Immature natural killer cell (primary cell): ENCODE data around the gene WFDC1. TPM values are rescaled to one million over a fixed set of nuclear protein-coding genes. Genes with fewer than 3 reads are reported as not detected.

ENCODE experiments used
- DNase-seq, 3 donors: peaks; one replicate each; pipeline ENCODE4 v3.0.0; 2022; ENCODE audit warnings: mixed read lengths in 1 of 3
- H3K27ac Mint-ChIP-seq, 6 donors: one replicate each; pipeline ENCODE4 v1.8.0; 2020; ENCODE audit warnings: mixed read lengths in 6 of 6, mild to moderate bottlenecking in 5 of 6, inconsistent platforms in 4 of 6, moderate library complexity in 3 of 6
- H3K27me3 Mint-ChIP-seq, 3 donors: one replicate each; pipeline ENCODE4 v1.8.0; 2020 to 2021; ENCODE audit warnings: low read depth in 3 of 3, mild to moderate bottlenecking in 3 of 3, mixed read lengths in 3 of 3, moderate library complexity in 3 of 3, inconsistent platforms in 1 of 3
- H3K36me3 Mint-ChIP-seq, 3 donors: one replicate each; pipeline ENCODE4 v1.8.0; 2020; ENCODE audit warnings: mixed read lengths in 3 of 3, inconsistent platforms in 2 of 3, mild to moderate bottlenecking in 2 of 3
- H3K4me1 Mint-ChIP-seq, 2 donors: one replicate each; pipeline ENCODE4 v1.8.0; 2020; ENCODE audit warnings: inconsistent platforms in 2 of 2, mild to moderate bottlenecking in 2 of 2, mixed read lengths in 2 of 2, moderate library complexity in 1 of 2
- H3K4me3 Mint-ChIP-seq, 5 donors: one replicate each; pipeline ENCODE4 v1.8.0; 2020; ENCODE audit warnings: mild to moderate bottlenecking in 5 of 5, mixed read lengths in 5 of 5, inconsistent platforms in 3 of 5, moderate library complexity in 3 of 5
- H3K9me3 Mint-ChIP-seq, 6 donors: one replicate each; pipeline ENCODE4 v1.8.0; 2020; ENCODE audit warnings: mild to moderate bottlenecking in 6 of 6, mixed read lengths in 6 of 6, inconsistent platforms in 4 of 6, moderate library complexity in 3 of 6
- polyA plus RNA-seq, 3 donors: library from polyadenylated mRNA; unstranded; fragments of 300-500 nt; fragmentation: Illumina TruSeq; gene quantifications; one replicate each; pipeline ENCODE4 v1.2.3, GENCODE V29; 2021

Gene WFDC1, protein sequence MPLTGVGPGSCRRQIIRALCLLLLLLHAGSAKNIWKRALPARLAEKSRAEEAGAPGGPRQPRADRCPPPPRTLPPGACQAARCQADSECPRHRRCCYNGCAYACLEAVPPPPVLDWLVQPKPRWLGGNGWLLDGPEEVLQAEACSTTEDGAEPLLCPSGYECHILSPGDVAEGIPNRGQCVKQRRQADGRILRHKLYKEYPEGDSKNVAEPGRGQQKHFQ
- polyA plus RNA-seq, result not detected

- Mint-ChIP-seq H3K4me3 (peak within 1 kb of the TSS in 4 of 5 donors; percentile 3 to 42 (median 10)), H3K4me1 (peaks cover 0 to 5% of the 10 kb centered on the region in 2 donors), H3K9me3 (no peaks in the 10 kb centered on the region), H3K27me3 (peaks cover 0 to 20% (median 1%) of the 10 kb centered on the region in 3 donors), H3K36me3 (no peaks in the 10 kb centered on the region), H3K27ac (no peak within 1 kb of the TSS)
- no peak for DNase-seq
Observed at GRCh38 chr16:84294531-84295142, at the start of gene WFDC1. Gene WFDC1 (plus strand): TSS chr16:84294878. CDS start chr16:84294972, 94 bp downstream.

GRCh38 chr16:84245956-84246678 lies 48.6 kb upstream of the WFDC1 start:
- H3K4me1 Mint-ChIP-seq, result no peaks in the 10 kb centered on the region

GRCh38 chr16:84246679-84247077 lies 48.0 kb upstream of the WFDC1 start:
- Mint-ChIP-seq H3K27ac (no peak overlapping the region), H3K9me3 (no peaks in the 10 kb centered on the region), H3K4me3 (no peak overlapping the region), H3K4me1 (no peaks in the 10 kb centered on the region), H3K27me3 (peaks cover 0 to 13% (median 2%) of the 10 kb centered on the region in 3 donors), H3K36me3 (no peaks in the 10 kb centered on the region)
- no peak for DNase-seq

More at GRCh38 chr16:84245956-84246678, 48.6 kb upstream of the WFDC1 start:
- Mint-ChIP-seq H3K27ac (no peak overlapping the region), H3K36me3 (no peaks in the 10 kb centered on the region), H3K4me3 (no peak overlapping the region), H3K27me3 (peaks cover 0 to 16% (median 3%) of the 10 kb centered on the region in 3 donors), H3K9me3 (no peaks in the 10 kb centered on the region)
- DNase-seq, result no peak

DNA sequence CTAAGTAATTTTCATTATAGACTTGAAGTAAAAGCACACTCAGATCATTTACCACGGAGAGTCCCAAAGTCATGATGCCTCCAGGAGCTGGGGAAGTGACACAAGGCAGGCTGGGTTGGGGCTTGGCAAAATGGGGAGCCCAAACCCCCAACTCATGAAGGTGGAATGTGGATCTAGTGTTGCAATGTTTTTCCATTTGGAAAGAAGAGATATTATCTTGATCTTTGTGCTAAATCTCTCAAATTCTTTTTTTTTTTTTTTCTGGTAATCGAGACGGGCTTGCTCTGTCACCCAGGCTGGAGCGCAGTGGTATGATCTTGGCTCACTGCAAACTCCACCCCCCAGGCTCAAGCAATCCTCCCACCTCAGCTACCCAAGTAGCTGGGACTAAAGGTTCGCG lies 47.3 kb upstream of the WFDC1 start:
- Mint-ChIP-seq H3K36me3 (no peaks in the 10 kb centered on the region), H3K4me1 (no peaks in the 10 kb centered on the region), H3K9me3 (no peaks in the 10 kb centered on the region), H3K4me3 (no peak overlapping the region), H3K27ac (no peak overlapping the region), H3K27me3 (peaks cover 0 to 13% (median 2%) of the 10 kb centered on the region in 3 donors)
- DNase-seq, result no peak

DNA sequence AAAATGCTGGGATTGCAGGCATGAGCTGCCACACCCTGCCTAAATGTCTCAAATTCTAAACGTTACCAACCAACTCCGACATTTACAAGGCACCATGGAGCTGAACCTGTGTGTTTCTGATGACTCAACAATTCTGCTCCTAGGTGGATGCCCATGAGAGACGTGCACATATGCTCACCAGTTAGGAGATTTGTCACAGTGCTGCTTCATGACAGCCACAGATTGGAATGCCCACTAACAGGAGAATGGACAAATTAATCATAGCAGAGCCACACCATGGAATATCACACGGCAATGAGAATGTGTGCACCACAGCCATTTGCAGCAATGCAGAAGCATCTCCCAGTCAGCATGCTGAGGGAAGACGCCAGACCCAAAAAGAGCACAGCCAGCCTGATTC lies 46.8 kb upstream of the WFDC1 start:
- no peak for DNase-seq
- Mint-ChIP-seq H3K36me3 (no peaks in the 10 kb centered on the region), H3K27ac (no peak overlapping the region), H3K4me1 (no peaks in the 10 kb centered on the region), H3K27me3 (peaks cover 2 to 13% (median 2%) of the 10 kb centered on the region in 3 donors), H3K4me3 (no peak overlapping the region), H3K9me3 (no peaks in the 10 kb centered on the region)

GRCh38 chr16:84252184-84252583 lies 42.5 kb upstream of the WFDC1 start:
- Mint-ChIP-seq H3K27me3 (peaks cover 5 to 10% (median 10%) of the 10 kb centered on the region in 3 donors), H3K9me3 (peaks cover 0 to 7% (median 0%) of the 10 kb centered on the region in 6 donors), H3K36me3 (no peaks in the 10 kb centered on the region), H3K27ac (no peak overlapping the region), H3K4me3 (no peak overlapping the region), H3K4me1 (no peaks in the 10 kb centered on the region)
- DNase-seq, result no peak

DNA sequence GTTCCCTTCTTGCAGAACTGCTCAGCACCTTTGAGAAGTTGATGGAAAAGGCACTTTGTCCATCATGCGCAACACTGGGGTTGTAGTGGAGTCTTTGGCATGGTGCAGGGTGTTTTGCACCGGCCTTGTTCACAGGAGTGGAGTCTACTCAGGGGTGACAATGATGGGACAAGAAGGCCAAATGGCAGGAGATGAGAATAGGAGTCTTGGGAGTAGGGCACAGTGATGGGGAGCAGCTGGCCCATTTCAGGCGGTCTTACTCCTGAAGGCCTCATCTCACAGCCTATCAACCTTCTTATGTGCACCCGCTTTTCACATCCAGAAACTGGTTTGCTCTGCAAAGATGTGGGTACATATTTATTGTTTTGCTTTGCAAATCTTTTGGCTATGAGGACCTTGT lies 41.5 kb upstream of the WFDC1 start:
- H3K27me3 Mint-ChIP-seq, result peaks cover 4 to 12% (median 7%) of the 10 kb centered on the region in 3 donors
- H3K9me3 Mint-ChIP-seq, result peaks cover 0 to 7% (median 0%) of the 10 kb centered on the region in 6 donors
- no peaks in the 10 kb centered on the region for H3K4me1 Mint-ChIP-seq
- no peaks in the 10 kb centered on the region for H3K36me3 Mint-ChIP-seq
- no peak overlapping the region for H3K4me3 Mint-ChIP-seq
- no peak for DNase-seq
- no peak overlapping the region for H3K27ac Mint-ChIP-seq

GRCh38 chr16:84254062-84254461 lies 40.6 kb upstream of the WFDC1 start:
- DNase-seq, result no peak
- H3K4me1 Mint-ChIP-seq, result no peaks in the 10 kb centered on the region
- no peaks in the 10 kb centered on the region for H3K36me3 Mint-ChIP-seq
- H3K27ac Mint-ChIP-seq, result no peak overlapping the region
- no peak overlapping the region for H3K4me3 Mint-ChIP-seq
- peaks cover 0 to 7% (median 0%) of the 10 kb centered on the region in 6 donors for H3K9me3 Mint-ChIP-seq
- H3K27me3 Mint-ChIP-seq, result peaks cover 4 to 12% (median 9%) of the 10 kb centered on the region in 3 donors

- H3K27ac Mint-ChIP-seq, result no peak overlapping the region
- no peak overlapping the region for H3K4me3 Mint-ChIP-seq
- no peak for DNase-seq
- peaks cover 0 to 7% (median 0%) of the 10 kb centered on the region in 6 donors for H3K9me3 Mint-ChIP-seq
- H3K36me3 Mint-ChIP-seq, result no peaks in the 10 kb centered on the region
- peaks cover 4 to 12% (median 9%) of the 10 kb centered on the region in 3 donors for H3K27me3 Mint-ChIP-seq
- H3K4me1 Mint-ChIP-seq, result no peaks in the 10 kb centered on the region
Observed at GRCh38 chr16:84255050-84255810, 39.4 kb upstream of the WFDC1 start.

GRCh38 chr16:84258266-84258665 lies 36.4 kb upstream of the WFDC1 start:
- H3K27me3 Mint-ChIP-seq, result peaks cover 6 to 13% (median 9%) of the 10 kb centered on the region in 3 donors
- H3K36me3 Mint-ChIP-seq, result no peaks in the 10 kb centered on the region
- peaks cover 0 to 7% (median 0%) of the 10 kb centered on the region in 6 donors for H3K9me3 Mint-ChIP-seq
- H3K27ac Mint-ChIP-seq, result no peak overlapping the region
- no peaks in the 10 kb centered on the region for H3K4me1 Mint-ChIP-seq
- H3K4me3 Mint-ChIP-seq, result no peak overlapping the region
- no peak for DNase-seq

DNA sequence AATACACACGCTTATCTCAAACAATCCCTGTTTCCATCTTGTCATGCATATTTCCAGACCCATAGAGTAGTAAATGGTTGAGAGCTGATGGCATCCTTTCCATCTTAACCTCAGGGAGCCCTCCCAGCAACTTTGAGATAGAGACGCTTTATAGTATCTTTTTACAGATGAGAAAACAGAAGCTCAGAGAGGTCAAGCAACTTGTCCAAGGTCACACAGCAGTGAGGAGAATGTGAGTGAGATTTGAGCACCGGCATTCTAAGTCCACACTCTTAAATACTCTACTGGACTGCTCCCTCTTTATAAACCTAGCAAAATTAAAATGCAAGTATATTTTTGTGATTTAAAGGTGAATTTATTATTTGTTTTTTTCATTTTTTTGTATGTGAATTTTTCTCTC lies 35.0 kb upstream of the WFDC1 start:
- DNase-seq, result no peak
- peaks cover 6 to 15% (median 12%) of the 10 kb centered on the region in 3 donors for H3K27me3 Mint-ChIP-seq
- H3K9me3 Mint-ChIP-seq, result peaks cover 0 to 7% (median 0%) of the 10 kb centered on the region in 6 donors
- no peaks in the 10 kb centered on the region for H3K4me1 Mint-ChIP-seq
- H3K27ac Mint-ChIP-seq, result no peak overlapping the region
- no peaks in the 10 kb centered on the region for H3K36me3 Mint-ChIP-seq
- H3K4me3 Mint-ChIP-seq, result no peak overlapping the region

- H3K27me3 Mint-ChIP-seq, result peaks cover 4 to 15% (median 6%) of the 10 kb centered on the region in 3 donors
- no peak overlapping the region for H3K27ac Mint-ChIP-seq
- no peak overlapping the region for H3K4me3 Mint-ChIP-seq
Observed at GRCh38 chr16:84260766-84261554, 33.7 kb upstream of the WFDC1 start.

GRCh38 chr16:84262031-84262430 lies 32.6 kb upstream of the WFDC1 start:
- no peak for DNase-seq
- Mint-ChIP-seq H3K36me3 (no peaks in the 10 kb centered on the region), H3K4me1 (no peaks in the 10 kb centered on the region), H3K27ac (no peak overlapping the region), H3K4me3 (no peak overlapping the region), H3K9me3 (no peaks in the 10 kb centered on the region), H3K27me3 (peaks cover 4 to 17% (median 8%) of the 10 kb centered on the region in 3 donors)

More at GRCh38 chr16:84260766-84261554, 33.7 kb upstream of the WFDC1 start:
- Mint-ChIP-seq H3K36me3 (no peaks in the 10 kb centered on the region), H3K4me1 (no peaks in the 10 kb centered on the region), H3K9me3 (peaks cover 0 to 4% (median 0%) of the 10 kb centered on the region in 6 donors)
- DNase-seq, result no peak
